T-helper 1 cell treated with Interleukin-12 subunit alpha and Interleukin-12 subunit beta and Interleukin-4 antibody, amounts not matched to agents 30 ng/mL and 1 ng/mL, for 36 hours (primary cell): ENCODE data around the gene CPE. TPM values are rescaled to one million over a fixed set of nuclear protein-coding genes. Genes with fewer than 3 reads are reported as not detected.

Experiments used
- intact Hi-C: fragments of 100-400 bp; cut with micrococcal nuclease; formaldehyde crosslinking; loops from one replicate; pipeline ENCODE4 v1.15.1; 2024
- total RNA-seq: library from RNA; stranded (reverse); gene quantifications from 2 replicates; pipeline ENCODE4 v1.2.3, GENCODE V29; 2022

CPE gene
- total RNA-seq, 1 donor from 2014 or later: not detected

DNA sequence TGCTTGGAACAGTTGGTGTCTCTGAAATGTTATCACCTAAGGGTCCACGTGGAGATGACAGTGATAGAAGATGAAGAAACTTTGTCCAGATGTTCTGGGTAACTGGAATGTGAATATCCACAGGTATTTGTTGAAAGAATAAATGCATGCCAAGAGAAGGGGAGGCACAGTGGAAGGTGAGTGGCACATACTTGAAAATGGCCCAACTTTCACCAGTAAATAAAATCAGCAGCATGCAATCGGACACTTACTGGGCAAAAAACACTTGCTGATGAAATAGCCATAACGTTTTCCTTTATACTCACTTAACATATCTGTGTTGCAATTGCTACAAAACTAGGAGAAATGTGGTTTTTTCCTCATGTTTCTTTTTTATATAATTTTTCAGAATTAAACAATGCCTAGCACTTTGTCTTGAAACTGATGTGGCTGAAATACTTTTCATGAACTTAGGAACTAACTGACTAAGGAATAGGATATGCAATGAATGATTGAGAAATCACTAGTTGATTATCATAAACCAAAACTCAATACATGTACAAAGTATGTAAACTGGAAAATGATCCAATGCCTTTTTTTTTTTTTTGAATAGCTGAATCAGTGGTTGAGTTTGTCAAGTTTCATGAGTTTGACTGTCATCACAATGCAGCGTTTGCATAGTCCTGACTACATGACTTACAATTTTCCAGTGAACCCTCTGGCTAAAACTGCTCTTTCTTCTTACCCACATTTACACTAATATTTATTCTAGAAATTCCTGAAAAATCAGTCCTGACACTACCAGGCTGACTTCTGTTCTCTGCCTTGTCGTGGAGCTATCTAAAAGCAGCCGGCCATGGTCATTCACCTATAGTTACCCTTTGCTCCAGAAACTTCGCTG is 127.4 kb downstream of the CPE start:
- intact Hi-C loops: no loop called here

DNA sequence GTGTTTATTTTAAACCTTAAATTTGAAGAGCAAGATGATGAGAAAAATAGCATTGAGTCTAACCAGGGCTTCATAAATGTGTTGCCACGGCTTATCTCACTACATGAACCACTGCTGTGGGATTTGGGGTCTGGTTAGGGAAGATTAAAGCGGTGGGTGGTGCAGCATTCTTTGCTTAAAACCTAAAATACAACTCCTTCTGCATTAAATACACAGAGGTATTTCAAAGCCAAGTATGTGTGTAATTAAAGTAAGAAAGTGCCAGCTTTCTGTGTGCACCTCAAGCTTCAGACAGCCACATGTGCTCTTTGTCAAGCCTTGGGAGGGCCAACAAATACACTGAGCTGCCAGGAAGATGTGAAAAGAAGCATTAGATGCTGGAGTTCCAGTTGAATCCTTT is 128.0 kb downstream of the CPE start:
- intact Hi-C loops: no loop called here

DNA sequence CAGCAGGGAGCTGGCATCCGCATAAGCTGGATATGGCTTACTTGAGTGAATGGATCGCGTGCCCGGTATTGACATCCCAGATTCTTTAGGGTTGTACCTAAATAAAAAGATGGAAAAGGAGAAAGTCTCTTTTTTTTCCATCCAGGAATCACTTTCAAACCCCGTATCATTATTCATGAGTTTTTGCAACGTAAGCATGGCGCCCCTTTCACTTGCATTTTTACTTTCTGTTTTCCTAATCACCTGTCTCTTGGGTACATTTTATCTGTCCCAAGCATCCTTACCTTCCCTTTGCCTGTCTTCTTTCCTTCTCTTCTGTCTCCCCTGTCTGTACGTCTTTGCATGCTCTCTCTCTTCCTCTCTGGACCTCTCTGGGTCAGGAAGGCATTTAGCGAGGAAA is 128.6 kb downstream of the CPE start:
- intact Hi-C loops: no loop called here

DNA sequence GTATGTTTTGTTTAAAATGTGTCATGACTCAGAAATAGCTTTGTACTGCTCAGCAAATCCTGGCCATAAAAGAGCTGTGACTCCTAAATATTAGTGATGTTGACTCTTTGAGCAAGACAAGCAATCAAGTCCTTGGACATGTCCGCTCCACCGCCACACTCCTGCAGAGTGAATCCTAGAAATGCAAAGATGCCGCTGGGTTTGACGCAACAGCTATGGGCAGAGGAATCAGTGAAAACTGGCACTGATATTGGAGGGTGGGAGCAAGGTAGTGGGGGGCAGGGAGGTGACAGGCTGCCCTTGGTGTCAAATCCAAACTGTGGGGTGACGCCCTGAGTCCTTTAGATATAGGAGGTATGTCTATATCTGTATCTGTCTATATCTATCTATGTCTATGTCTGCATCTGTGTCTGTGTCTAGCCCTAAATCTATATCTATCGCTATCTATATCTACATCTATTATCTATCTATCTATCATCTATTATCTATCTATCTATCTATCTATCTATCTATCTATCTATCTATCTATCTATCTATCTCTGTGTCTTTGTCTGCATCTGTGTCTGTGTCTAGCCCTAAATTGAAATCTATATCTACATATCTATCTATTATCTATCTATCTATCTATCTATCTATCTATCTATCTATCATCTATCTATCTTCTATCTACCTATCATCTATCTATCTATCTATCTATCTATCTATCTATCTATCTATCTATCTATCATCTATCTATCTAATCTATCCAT is 129.7 kb downstream of the CPE start:
- intact Hi-C loops: no loop called here

DNA sequence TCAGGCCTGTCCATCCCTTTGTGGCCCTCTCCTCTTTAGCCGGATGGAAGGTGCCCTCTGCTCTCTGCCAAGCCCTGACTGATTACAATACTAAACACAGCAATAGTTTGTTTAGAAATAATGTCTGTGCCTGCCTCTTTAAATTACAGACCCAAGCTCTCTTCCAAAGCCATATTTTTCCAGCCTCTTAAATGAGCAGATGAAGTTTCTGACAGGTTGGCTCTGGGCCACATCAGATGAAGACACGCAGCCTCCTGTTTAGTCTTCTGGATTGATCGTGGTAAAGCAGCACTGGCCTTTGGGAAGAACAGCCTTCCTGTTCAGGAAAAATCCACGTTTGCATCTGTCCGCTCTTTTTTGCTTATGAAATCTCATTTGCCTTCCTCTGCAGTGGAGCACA is 133.6 kb downstream of the CPE start:
- intact Hi-C loops: no loop called here

DNA sequence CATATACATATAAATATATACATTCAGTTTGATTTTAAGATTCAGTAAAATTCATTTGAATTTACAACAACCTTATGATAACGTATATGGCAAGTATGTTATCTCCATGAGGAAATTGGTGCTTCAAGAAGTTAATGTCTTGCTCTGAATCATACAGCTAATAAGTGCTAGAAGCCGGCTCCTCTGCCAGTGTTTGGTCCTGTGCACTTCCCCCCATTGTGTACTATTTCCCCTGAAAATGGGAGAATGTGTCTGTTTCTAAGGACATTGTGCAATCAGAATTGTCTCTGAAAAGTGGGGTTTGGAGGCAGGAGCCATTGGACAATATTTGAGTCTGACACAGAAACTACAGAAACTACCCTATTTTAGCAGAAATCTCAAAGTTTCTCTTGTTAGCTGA is 135.9 kb downstream of the CPE start:
- intact Hi-C loops: no loop called here

DNA sequence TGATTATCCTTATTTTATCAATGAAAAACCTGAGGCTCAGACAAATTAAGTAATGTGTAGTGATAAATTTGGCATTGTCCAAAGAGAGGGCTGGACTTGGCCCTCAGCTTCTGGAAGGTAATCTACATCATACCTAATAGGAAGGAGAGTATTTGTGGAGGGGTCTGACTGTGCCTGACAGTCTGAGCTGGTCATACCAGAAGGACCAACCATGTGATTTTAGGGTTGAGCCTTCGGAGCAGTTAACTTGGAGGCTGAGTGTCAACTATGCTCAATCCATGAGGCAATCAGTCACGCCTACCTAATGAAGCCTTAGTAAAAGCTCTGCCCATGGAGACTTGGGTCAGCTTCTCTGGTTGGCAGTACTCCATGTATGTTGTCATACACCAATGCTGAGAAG is 136.4 kb downstream of the CPE start:
- intact Hi-C loops: no loop called here

DNA sequence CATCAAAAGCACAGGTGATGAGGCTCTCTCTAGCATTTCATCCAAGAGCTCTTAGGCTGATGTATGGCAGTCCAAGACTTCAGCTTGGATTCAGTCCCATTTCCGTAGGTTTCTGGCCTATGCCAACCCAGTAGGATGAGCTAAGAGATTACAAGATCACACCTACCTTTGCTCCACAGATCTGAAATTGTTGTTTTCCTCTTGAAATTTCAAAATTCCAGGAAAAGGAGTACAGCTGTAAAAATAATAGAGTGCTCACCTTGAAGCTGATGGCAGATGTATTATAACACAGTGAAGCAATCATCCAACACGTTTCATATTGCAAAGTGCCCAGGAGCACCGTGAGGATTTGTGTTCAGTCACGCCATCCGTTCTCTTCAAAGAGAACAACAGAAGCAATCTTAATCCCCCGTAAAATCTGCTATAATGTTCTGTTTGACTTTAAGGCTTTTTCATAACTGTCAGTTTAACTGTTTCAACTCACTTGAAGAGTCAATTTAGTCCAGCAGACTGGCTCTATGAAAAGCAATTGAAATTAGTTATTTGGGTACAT is 137.5 kb downstream of the CPE start:
- intact Hi-C loops: no loop called here

DNA sequence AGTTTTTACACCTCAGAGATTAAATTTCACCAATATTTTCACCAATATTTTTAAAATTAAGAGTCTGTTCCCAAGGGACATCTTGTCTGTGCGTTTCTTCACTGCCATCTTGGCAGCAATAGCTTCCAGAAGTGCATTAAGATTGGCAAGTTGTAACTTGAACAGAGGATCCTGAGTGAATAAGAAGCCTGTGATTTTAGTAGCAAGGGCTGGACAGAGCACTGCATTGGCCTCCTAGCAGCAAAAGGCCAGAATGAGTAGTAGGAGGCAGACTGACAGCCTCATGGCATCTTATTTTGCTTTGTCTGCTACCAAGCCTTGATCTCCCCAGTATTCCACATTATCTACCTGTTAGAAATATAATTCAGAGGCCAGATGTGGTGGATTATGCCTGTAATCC is 138.4 kb downstream of the CPE start:
- intact Hi-C loops: no loop called here

DNA sequence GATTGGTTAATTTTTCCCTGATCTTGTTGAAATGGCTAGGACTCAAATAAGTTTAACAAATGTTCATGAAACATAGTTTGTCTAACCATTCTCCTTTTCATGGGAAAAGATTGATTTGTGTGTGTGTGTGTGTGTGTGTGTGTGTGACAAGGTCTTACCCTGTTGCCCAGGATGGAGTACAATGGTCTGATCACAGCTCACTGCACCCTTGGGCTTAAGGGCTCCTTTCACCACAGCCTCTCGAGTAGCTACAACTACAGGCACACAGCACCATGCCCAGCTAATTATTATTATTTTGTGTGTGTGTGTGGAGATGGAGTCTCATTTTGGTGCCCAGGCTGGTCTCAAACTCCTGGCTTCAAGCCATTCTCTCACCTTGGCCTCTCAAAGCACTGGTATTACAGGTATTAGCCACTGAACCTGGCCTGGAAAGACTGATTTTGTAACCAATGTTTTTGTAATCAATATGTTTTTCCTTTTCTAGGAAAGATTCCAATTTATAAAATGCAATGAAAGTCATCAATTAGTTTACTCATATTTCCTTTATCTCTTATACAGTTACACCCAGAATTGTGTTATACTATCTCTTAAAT is 139.3 kb downstream of the CPE start:
- intact Hi-C loops: no loop called here

DNA sequence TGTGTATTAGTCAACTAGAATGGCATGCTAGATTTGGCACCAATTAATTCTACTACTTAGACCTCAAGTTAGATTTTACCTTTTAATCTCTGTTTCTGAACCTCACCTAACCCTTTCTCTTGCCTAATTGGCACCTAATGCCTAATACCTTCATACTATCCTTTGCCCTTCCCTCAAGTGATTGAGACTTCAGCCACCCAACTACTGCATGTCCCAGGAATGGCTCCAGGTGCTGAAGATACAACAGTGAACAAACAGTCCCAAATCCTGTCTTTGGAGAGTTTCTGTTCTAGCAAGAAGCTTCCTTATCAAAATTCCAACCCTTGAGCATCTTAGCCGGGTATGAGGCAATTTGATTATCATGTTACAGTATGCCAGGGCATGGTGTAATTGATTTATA is 139.9 kb downstream of the CPE start:
- intact Hi-C loops: no loop called here

DNA sequence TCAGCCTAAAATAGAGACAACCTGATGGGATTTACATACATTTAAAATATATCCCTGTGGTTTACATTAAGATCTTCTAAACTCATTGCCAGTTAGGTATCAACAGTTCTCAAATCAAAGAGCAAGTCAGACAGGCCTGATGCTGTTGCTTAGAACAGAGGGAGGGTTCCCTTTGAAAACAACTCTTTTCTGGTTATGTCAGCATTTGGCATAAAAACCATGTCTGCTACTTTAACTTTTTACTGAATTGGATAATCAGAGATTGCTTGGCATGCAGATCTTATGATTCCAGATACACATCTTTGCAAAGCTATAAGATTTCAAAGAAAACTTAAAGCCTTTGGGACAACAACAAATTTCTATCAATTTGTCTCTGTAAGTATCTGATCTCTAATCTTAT is 140.8 kb downstream of the CPE start:
- intact Hi-C loops: no loop called here

DNA sequence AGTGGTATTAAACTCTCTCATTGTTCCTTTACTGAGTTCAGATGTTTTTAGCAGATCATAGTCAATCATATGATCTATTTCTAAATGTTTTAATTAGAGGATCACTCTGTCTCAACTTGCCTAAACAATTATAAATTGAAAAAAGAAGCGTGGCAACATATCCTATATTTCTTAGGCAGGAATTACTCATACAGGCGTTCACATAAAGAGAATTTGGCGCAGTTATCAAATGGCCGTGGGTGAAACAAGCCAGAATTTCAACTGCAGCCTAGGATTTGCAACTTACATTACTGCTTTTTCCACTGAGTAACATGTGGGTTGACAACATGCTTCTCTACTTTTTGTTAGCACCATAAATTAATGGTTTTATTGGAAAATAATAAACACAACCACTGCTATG is 141.3 kb downstream of the CPE start:
- intact Hi-C loops: no loop called here

DNA sequence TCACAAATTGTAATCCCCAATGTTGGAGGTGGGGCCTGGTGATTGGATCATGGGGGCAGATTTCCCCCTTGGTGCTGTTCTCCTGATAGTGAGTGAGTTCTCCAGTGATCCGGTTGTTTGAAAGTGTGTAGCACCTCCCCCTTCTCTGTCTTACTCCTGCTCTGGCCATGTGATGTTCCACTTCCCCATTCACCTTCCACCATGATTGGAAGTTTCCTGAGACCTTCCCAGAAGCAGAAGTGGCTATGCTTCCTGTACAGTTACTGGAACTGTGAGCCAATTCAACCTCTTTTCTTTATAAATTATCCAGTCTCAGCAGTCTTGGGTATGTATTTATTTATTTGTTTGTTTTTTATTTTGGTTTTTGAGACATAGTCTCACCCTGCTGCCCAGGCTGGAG is 143.2 kb downstream of the CPE start:
- intact Hi-C loops: no loop called here

DNA sequence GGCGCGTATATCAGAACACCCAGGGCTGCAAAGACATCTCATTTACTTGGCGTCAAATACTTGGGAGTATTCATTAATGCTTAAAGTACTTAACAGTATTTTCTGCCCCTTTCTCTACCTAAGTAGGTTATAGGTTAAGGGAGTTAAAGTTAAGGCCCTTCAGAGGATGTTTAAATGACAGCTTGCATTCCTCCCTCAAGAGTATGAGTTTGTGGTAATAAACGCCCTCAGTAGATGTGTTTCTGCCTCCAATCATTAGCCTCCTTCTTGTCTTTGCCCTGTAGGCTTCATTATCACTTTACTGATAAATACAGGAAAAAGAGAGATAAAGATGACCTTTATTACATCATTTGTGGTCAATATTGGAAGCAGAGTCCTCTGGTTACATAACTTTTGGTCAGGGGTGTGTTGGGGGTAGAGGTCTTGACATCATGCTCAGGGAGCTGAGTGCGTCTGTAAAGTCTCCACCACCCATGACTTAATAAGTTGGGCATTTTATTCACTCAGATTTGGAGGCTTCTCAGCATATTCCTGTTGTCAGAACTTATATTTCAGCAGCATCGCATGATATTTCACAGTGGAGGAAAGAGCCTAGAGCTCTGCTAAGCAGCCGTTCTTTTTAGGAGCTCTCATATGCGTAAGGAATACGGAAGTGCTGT is 145.9 kb downstream of the CPE start:
- intact Hi-C loops: no loop called here

DNA sequence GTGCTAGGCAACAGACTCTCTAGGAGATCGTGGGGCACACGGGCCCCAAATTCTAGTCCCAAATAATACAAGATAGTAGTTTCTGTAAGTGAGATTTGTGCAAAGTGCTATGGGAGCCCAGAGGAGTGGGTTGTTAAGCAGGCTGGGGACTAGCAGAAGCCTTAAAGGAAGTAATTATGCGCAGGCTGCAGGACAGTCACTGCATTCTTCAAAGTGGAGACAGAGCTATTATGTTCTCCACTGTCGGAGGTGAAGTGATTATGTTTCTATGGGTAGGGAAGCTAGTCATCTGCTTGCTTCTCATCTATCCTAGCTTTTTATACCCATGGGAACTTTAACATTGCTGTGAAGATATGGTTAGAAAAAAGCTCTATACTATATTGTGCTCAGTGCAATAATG is 154.2 kb downstream of the CPE start:
- intact Hi-C loops: loop anchor here (10.0 kb wide), 1 partner anchor 332 kb away; no protein-coding TSS in a partner anchor

DNA sequence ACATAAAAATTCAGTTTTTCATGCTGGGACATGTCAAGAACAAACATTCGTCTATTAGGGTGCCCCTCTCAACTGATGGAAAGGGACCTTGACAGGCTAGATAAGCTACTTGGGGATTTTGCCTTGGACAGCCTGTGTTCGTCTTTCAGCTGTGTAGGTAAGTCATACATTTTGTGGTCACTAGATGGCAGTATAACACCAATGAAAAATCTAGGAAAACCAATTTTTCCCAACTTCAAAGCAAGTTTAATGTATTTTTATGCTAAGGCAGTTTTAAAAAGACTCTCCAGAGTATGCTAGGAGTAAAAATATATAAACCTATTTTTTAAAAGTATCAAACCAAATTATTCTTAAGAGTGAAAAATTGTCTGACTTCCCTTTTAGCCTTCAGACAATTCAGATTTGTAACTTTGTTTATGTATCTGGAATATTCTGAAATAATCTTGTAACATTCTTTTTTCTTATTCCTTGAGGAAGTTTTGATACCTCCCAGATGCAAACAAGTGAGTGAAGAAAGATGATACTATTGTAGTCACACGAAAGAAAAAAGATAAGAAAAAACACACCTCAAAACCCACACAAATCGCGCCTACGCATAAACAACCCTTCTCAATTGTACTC is 158.3 kb downstream of the CPE start:
- intact Hi-C loops: loop anchor here (1.0 to 10.0 kb wide), 6 partner anchors 44 to 630 kb away; no protein-coding TSS in a partner anchor

DNA sequence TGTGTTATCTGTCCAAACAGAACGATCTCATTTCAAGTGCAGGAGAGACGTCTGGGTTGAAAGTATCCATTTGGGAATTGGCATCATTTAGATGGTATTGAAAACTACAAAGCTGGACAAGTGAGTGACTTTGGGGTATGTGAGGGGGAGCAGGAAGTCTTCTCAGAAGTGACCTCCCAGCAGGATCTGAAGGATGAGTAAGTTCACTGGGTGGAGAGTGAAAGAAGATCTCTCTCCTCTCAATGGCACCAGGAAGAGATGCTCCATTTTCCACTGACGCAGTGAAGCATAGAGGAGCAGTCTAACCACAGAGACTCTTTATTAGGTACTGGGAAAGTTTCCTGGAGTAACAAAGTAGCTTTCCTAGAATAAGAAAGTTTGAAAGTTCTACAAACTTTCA is 161.0 kb downstream of the CPE start:
- intact Hi-C loops: loop anchor here (5.0 to 10.0 kb wide), 4 partner anchors 325 to 1568 kb away; no protein-coding TSS in a partner anchor

DNA sequence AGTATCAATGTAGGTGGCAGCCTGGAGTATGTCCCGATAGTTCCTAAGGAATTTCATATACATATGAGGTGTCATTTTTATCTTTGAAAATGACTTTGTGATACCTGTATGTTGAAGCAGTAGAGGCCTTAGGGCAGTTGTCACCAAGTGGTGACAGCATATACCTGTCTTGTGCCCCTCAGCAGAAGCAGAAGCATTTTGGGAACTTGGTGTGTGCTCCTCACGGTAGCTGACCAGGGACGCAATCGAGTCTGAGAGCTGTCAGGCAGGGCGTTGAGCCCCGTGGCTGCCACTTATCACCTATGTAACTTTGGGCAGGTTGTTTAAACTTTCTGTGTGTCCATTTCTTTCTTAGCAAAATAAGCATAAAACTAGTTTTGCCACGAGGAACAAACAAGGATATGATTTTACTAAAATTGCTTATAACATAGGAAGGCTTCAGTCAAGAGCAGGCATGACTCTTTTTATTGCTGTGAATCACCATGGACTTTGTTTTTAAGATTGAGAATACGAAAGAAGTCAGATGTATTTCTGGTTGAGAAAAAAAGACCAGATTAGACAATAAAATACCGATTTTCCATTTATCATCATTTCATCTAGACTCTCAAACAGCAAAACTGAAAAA is 161.5 kb downstream of the CPE start:
- intact Hi-C loops: loop anchor here (5.0 kb wide), 1 partner anchor 1567 kb away; no protein-coding TSS in a partner anchor

DNA sequence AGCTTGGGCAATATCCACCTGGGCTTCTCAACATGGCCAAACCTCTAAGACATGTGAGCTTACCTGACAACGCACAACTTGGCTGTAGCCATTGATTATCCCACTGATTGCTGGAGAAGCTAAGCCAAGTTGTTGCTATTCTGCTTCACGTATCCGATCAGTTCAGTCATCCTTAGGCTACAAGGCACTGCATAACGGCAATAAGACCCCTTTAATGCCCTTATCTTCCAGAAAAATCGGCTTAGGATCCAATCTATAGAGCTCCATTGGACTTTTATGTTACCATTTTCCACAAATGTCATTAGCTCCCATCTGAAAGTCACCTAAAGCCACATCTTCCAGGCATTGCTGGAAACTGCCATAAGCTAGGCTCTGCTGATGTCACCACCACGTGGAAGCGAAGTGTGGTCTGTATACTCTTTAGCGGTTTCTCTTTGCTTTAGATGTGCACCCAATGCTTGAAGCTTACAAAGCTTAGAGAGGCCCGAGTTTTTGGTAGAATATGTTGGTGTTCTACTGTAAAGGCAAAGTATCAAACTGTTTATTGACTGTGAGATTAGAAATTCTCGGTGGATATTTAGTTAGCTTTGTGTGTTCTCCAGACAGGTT is 163.1 kb downstream of the CPE start:
- intact Hi-C loops: loop anchor here (5.0 kb wide), 1 partner anchor 1565 kb away; no protein-coding TSS in a partner anchor
